Fibroblast of lung (primary cell): ENCODE data around the gene AWAT2.

ENCODE experiments used
- CTCF ChIP-seq, 2 donors: IDR thresholded peaks in 1 of 2; conservative IDR thresholded peaks in 1 of 2; 1 replicate in 1 of 2; 2 replicates in 1 of 2; pipeline ENCODE4 v1.5.1; 2011 to 2012; ENCODE audit warnings: low read length in 2 of 2, control low read depth in 1 of 2, inconsistent platforms in 1 of 2, low read depth in 1 of 2, mild to moderate bottlenecking in 1 of 2
- EZH2 ChIP-seq: IDR thresholded peaks from 2 replicates; pipeline ENCODE4 v1.5.1; 2012; ENCODE audit warnings: low read length, control low read depth, mild to moderate bottlenecking; ENCODE audit errors: missing control alignments

- TF ChIP-seq CTCF (conservative IDR thresholded peaks at IDR 0.05 in 1 of 2, IDR thresholded peaks at IDR 0.05 in 1 of 2; ENCODE audit: low read depth in 1 of 2, low read length in 2 of 2) (no peak), EZH2 (no peak)
Observed at GRCh38 chrX:69991685-69992084, 58.1 kb downstream of the AWAT2 start.
